HepG2 (cell line): ENCODE data around the gene RAB1B. TPM values are rescaled to one million over a fixed set of nuclear protein-coding genes. Genes with fewer than 3 reads are reported as not detected.

Source experiments
- ATAC-seq: fragments of 200-7000 bp; cut with Tn5 transposase; 3 replicates; pipeline ENCODE4 v1.9.1; 2020; ENCODE audit warnings: mild to moderate bottlenecking, moderate library complexity
- BruUV-seq: library from RNA; stranded (reverse); fragments of 400-500 nt; replicated peaks from 2 replicates; lab custom pipeline; 2021; lab: Mats Ljungman, UMichigan
- CTCF ChIA-PET: fragments of 300-600 bp; formaldehyde crosslinking; extraction: SDS; loops from one replicate; lab custom pipeline; 2021; ENCODE audit warnings: low total read pairs, inconsistent platforms, low intra/inter-chr PET ratio; lab: Yijun Ruan, JAX
- POLR2A ChIA-PET: fragments of 350-600 bp; sonication (Branson Sonifier 250); formaldehyde crosslinking; loops from one replicate; lab custom pipeline; 2020; ENCODE audit warnings: antibody characterized with exemption, inconsistent platforms; lab: Yijun Ruan, JAX
- DNase-seq: peaks from one replicate; pipeline ENCODE4 v3.0.0-alpha.2; 2015; ENCODE audit warnings: low spot score
- FAIRE-seq: peaks from 3 replicates; lab custom pipeline; 2011; peaks lifted over from hg19 to GRCh38; lab: Jason Lieb, UNC
- H2AFZ ChIP-seq: one replicate; pipeline ENCODE4 v1.6.1; 2011; ENCODE audit warnings: low read length, inconsistent platforms
- H3K27ac ChIP-seq: fragments of 300-600 bp; 3 replicates; pipeline ENCODE4 v1.8.0; 2011; ENCODE audit warnings: mixed run types, mild to moderate bottlenecking, mixed read lengths, low read length, inconsistent platforms; ENCODE audit not compliant: insufficient read depth; ENCODE audit errors: extremely low read length
- H3K27me3 ChIP-seq, 2 experiments: fragments of 200-600 bp in 1 of 2; 2 replicates in 1 of 2; 3 replicates in 1 of 2; pipeline versions ENCODE4 v1.6.0 to v1.8.0; 2011; ENCODE audit warnings: low read length in 2 of 2, mild to moderate bottlenecking in 2 of 2, moderate library complexity in 2 of 2, inconsistent platforms in 1 of 2; ENCODE audit not compliant: insufficient read depth in 2 of 2, control insufficient read depth in 1 of 2
- H3K36me3 ChIP-seq, 2 experiments: fragments of 200-600 bp in 1 of 2; replicated peaks in 1 of 2; 2 replicates in 1 of 2; 3 replicates in 1 of 2; pipeline versions ENCODE4 v1.5.1 to v1.8.0; 2011; ENCODE audit warnings: low read length in 2 of 2, inconsistent platforms in 1 of 2; ENCODE audit not compliant: insufficient read depth in 2 of 2, control insufficient read depth in 1 of 2
- H3K4me1 ChIP-seq: 2 replicates; pipeline ENCODE4 v1.5.1; 2012; ENCODE audit warnings: low read length, inconsistent platforms; ENCODE audit not compliant: insufficient read depth
- H3K4me2 ChIP-seq: 2 replicates; pipeline ENCODE4 v1.6.0; 2011; ENCODE audit warnings: low read depth, low read length, inconsistent platforms
- H3K4me3 ChIP-seq, 3 experiments: fragments of 200-600 bp in 1 of 3; sonication (generic), shearing (Covaris generic) in 1 of 3; replicated peaks in 1 of 3; 2 replicates each; pipeline ENCODE4 v1.5.1; 2011 to 2016; ENCODE audit warnings: low read length in 3 of 3, inconsistent platforms in 2 of 3, low read depth in 2 of 3, mild to moderate bottlenecking in 2 of 3, control low read depth in 1 of 3, mixed read lengths in 1 of 3; ENCODE audit not compliant: insufficient read depth in 1 of 3
- H3K79me2 ChIP-seq: one replicate; pipeline ENCODE4 v1.6.1; 2011; ENCODE audit warnings: low read length, inconsistent platforms; ENCODE audit not compliant: insufficient read depth
- H3K9ac ChIP-seq: 2 replicates; pipeline ENCODE4 v1.6.0; 2011; ENCODE audit warnings: mild to moderate bottlenecking, low read depth, low read length, inconsistent platforms; ENCODE audit not compliant: insufficient read depth
- H3K9me3 ChIP-seq: 2 replicates; pipeline ENCODE4 v1.5.1; 2012; ENCODE audit warnings: mild to moderate bottlenecking, low read length
- H4K20me1 ChIP-seq: 2 replicates; pipeline ENCODE4 v1.6.0; 2011; ENCODE audit warnings: inconsistent platforms, mild to moderate bottlenecking, low read length, moderate library complexity; ENCODE audit not compliant: insufficient read depth
- ADNP ChIP-seq: sonication (generic); formaldehyde crosslinking; IDR thresholded peaks from 2 replicates; pipeline ENCODE4 v1.4.0; 2020; ENCODE audit warnings: missing genetic modification reagents
- ARID2 ChIP-seq: sonication (generic); formaldehyde crosslinking; IDR thresholded peaks from 2 replicates; pipeline ENCODE4 v1.8.1; 2022; ENCODE audit warnings: mild to moderate bottlenecking, missing genetic modification reagents, borderline replicate concordance
- CEBPB ChIP-seq: IDR thresholded peaks from 2 replicates; pipeline ENCODE4 v1.6.1; 2011; ENCODE audit warnings: low read depth, low read length, improper control_type of control experiment, borderline replicate concordance
- MAZ ChIP-seq, 2 experiments: sonication (generic) in 1 of 2; formaldehyde crosslinking in 1 of 2; IDR thresholded peaks; 2 replicates each; pipeline versions ENCODE4 v1.5.0 to v1.6.1; 2012 to 2020; ENCODE audit warnings: low read depth in 2 of 2, mild to moderate bottlenecking in 2 of 2, borderline replicate concordance in 1 of 2, improper control_type of control experiment in 1 of 2, low read length in 1 of 2, missing genetic modification reagents in 1 of 2, moderate library complexity in 1 of 2
- MIXL1 ChIP-seq: IDR thresholded peaks from 2 replicates; pipeline ENCODE4 v1.6.1; 2016
- RXRA ChIP-seq: sonication (generic); formaldehyde crosslinking; IDR thresholded peaks from 2 replicates; pipeline ENCODE4 v1.5.1; 2020; ENCODE audit warnings: missing genetic modification reagents
- U2AF1 ChIP-seq: fragments of 200-400 bp; formaldehyde crosslinking; optimal IDR thresholded peaks from 2 replicates; pipeline ENCODE3; 2017; ENCODE audit warnings: mild to moderate bottlenecking, low read depth, low read length
- ZFP37 ChIP-seq: sonication (generic); formaldehyde crosslinking; IDR thresholded peaks from 2 replicates; pipeline ENCODE4 v1.4.0; 2020; ENCODE audit warnings: missing genetic modification reagents, borderline replicate concordance
- ZNF331 ChIP-seq: sonication (generic); formaldehyde crosslinking; IDR thresholded peaks from 2 replicates; pipeline ENCODE4 v1.4.0; 2020; ENCODE audit warnings: missing genetic modification reagents
- ZNF605 ChIP-seq: sonication (generic); formaldehyde crosslinking; IDR thresholded peaks from 2 replicates; pipeline ENCODE4 v1.8.0; 2022; ENCODE audit warnings: mild to moderate bottlenecking, missing genetic modification reagents
- ZNF670 ChIP-seq: sonication (generic); formaldehyde crosslinking; IDR thresholded peaks from 2 replicates; pipeline ENCODE4 v1.8.0; 2022; ENCODE audit warnings: mild to moderate bottlenecking, missing genetic modification reagents, borderline replicate concordance
- WGBS: methylation state at CpG from one replicate; pipeline ENCODE4 v1.1.6; 2017; ENCODE audit warnings: low lambda C conversion rate; 5-methylcytosine and 5-hydroxymethylcytosine counted together
- in situ Hi-C: cut with HindIII; loops from 2 replicates; pipeline ENCODE4 v1.10.0; 2017; ENCODE audit warnings: low pct_unique_long_range_greater_than_20kb; ENCODE audit not compliant: extremely low pct_ligation_motif_present
- intact Hi-C: fragments of 100-400 bp; cut with micrococcal nuclease; formaldehyde crosslinking; loops from one replicate; pipeline ENCODE4 v1.10.0; 2022; ENCODE audit not compliant: unreplicated experiment
- polyA plus RNA-seq, 8 experiments: library from polyadenylated mRNA; depleted of rRNA in 3 of 8; stranded (reverse) in 7 of 8; unstranded in 1 of 8; fragments of >200 nt; fragmentation: Illumina TruSeq in 4 of 8; extraction: Trizol in 4 of 8; gene quantifications; 2 replicates each; pipeline versions ENCODE4 v1.2.1 to v1.2.3, GENCODE V29; 2011 to 2016; ENCODE audit warnings: low read depth in 4 of 8, missing spikeins in 1 of 8, mixed read lengths in 1 of 8; ENCODE audit not compliant: insufficient read depth in 1 of 8
- total RNA-seq, 5 experiments: library from RNA; depleted of rRNA; stranded (reverse); fragments of >200 nt; fragmentation: Illumina TruSeq; extraction: Trizol; gene quantifications; 2 replicates each; pipeline ENCODE4 v1.2.3, GENCODE V29; 2016; ENCODE audit warnings: low read depth in 1 of 5

Gene RAB1B
- total and polyA plus RNA-seq, 2 of the 13 experiments (the other 11 are each of a cell fraction or from before 2014, with no cell fraction given) = 77.9 to 87.9 TPM

DNA sequence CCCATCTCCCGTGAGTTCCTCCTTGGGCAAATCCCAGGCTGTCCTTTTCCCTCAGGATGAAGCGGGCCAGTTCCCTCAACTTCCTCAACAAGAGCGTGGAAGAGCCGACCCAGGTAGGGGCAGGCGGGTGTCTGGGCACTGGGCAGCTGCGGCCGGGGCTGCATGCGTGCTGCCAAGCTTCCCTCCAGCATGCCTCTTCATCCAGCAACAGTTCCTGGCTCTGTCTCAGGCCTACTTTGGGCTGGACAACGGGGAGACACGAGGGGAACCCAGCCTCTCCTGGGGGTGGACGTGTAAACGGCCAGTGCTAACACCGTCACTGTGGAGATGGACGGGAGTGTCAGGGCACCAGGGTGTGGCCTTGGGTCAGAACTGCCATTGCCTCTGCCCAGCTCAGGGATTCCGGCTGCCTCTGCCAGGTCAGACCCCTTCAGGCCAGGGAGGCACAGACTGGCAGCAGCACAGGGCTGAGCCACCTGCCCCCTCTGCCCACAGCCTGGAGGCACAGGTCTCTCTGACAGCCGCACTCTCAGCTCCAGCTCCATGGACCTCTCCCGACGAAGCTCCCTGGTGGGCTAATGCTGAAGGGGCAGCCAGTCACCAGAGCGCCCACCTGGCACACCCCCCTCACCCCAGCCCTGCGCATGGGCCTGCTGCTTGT is 1.9 kb upstream of the RAB1B start:
- Histone ChIP-seq H3K27ac (no peak overlapping the region), H2AFZ (no peak overlapping the region), H3K4me2 (no peak overlapping the region), H3K4me1 (peaks cover 13% of the 10 kb centered on the region), H4K20me1 (peaks cover 10% of the 10 kb centered on the region), H3K9ac (no peak overlapping the region), H3K9me3 (no peaks in the 10 kb centered on the region), H3K36me3 (peaks cover 4 to 10% of the 10 kb centered on the region in 2 experiments; a peak in 3 of 5 replicates), H3K4me3 (no peak overlapping the region), H3K79me2 (peaks cover 24% of the 10 kb centered on the region), H3K27me3 (no peaks in the 10 kb centered on the region; a peak in 1 of 5 replicates)
- ChIA-PET POLR2A (interaction anchor here (1.7 to 4.0 kb wide), 2 partner anchors 22 to 51 kb away, joined by 8 to 31 read pairs; partner anchors contain the start of gene YIF1A), CTCF (no interaction called here)
- over 99% methylated on average over 8 of the region's 20 CpGs for WGBS
- TF ChIP-seq U2AF1 = no peak
- no peak for TF ChIP-seq CEBPB
- no peak for TF ChIP-seq ZFP37
- 0 out of 2 replicates have a peak, but pooled peaks have one; percentile 3 for TF ChIP-seq RXRA (CRISPR knock-in tag)
- TF ChIP-seq ADNP (CRISPR knock-in tag) = no peak
- no peak for TF ChIP-seq MIXL1
- TF ChIP-seq ZNF605 (CRISPR knock-in tag) = 0 out of 2 replicates have a peak, but pooled peaks have one; percentile 8
- no peak for TF ChIP-seq ZNF331 (CRISPR knock-in tag)
- TF ChIP-seq ARID2 = no peak
- in situ Hi-C loops (no loop called here), intact Hi-C loops (no loop called here)
- ATAC-seq (no peak), FAIRE-seq (no peak), DNase-seq (no peak)
- no TSS peak for BruUV-seq

GRCh38 chr11:66267039-66267378 is 1.4 kb upstream of the RAB1B start:
- TF ChIP-seq MAZ (IDR thresholded peaks at IDR 0.05; ENCODE audit: borderline replicate concordance, low read depth, low read length) (0 out of 2 replicates have a peak, but pooled peaks have one; percentile 2), MAZ (CRISPR knock-in tag; IDR thresholded peaks at IDR 0.05; ENCODE audit: low read depth) (no peak), ZNF670 (no peak)

More at GRCh38 chr11:66267039-66267378, 1.4 kb upstream of the RAB1B start:
- ChIA-PET POLR2A (interaction anchor here (0.7 to 4.0 kb wide), 6 partner anchors 22 to 215 kb away, joined by 3 to 31 read pairs (median 6); partner anchors contain the start of genes SF3B2 and YIF1A), CTCF (no interaction called here)
- Histone ChIP-seq H3K36me3 (peaks cover 8 to 12% of the 10 kb centered on the region in 2 experiments; a peak in 4 of 5 replicates), H3K27me3 (no peaks in the 10 kb centered on the region; a peak in 1 of 5 replicates), H3K4me2 (peak overlapping the region; percentile 47; the same call in 1 of the 2 replicates), H3K4me1 (peaks cover 13% of the 10 kb centered on the region), H2AFZ (no peak overlapping the region), H3K27ac (no peak overlapping the region), H3K4me3 (peak overlapping the region in 1 of 3 experiments; percentile 98; a peak in 1 of 6 replicates), H3K9ac (no peak overlapping the region; the same call in 1 of the 2 replicates), H3K9me3 (no peaks in the 10 kb centered on the region), H3K79me2 (peaks cover 24% of the 10 kb centered on the region), H4K20me1 (peaks cover 10% of the 10 kb centered on the region)
- no TSS peak for BruUV-seq
- intact Hi-C loops (no loop called here), in situ Hi-C loops (no loop called here)
- ATAC-seq (no peak), FAIRE-seq (no peak), DNase-seq (no peak)
- WGBS = 94% methylated on average over 13 of the region's 13 CpGs
